ENCODE data around the gene GAPVD1.

Gene GAPVD1

DNA sequence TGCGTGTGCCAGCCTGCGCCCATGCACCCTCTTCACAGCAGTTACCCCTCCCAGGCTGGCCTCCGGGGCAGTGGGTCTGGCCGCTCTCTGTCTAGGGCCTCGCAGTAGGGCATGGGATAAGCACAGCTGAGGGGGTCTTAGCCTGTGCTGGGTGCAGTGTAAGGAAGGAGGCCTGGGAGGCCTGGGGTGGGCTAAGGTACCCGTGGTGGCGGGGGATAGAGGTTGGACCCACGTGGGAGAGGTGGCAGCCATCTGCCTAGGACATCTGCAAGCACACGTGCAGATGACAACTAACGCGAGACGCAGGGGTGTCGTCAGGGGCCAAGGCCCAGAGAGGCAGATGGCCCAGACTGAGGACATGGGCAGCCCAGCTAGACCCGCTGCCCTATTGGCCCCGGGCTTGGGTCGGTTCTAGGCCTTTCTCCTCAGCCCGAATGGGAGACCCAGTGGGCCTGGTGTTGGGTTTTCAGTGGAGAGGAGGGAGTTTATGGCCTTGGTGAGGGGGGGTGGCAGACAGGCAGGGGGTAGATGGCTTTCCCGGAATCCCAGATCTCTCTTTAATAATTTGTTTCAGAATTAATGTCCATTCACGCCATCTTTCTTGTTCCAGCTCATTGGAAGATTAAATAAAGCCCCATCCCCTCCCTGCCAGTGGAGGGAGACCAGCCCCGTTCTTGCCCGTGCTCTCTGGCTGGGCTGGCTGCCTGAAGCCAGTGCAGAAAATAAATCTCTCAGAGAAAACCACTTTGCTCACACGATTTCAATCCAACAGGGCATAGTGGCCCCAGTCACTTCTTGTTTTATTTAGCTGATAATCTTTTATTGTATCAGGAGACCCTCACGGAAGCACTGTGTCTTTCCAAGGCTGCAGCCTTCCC lies 154.2 kb downstream of the GAPVD1 start:
- no peak overlapping the region for H3K9ac ChIP-seq (ENCODE audit: insufficient read length)
- H3K9me3 ChIP-seq (ENCODE audit: low read depth, low read length) = no peaks in the 10 kb centered on the region
- H3K27ac ChIP-seq = no peak overlapping the region
- no peak for DNase-seq (ENCODE audit: low read depth, low spot score)
- TF ChIP-seq POLR2AphosphoS5 (IDR thresholded peaks at IDR 0.05; ENCODE audit: borderline replicate concordance, low read depth, low read length) (no peak), FOXP2 (optimal IDR thresholded peaks at IDR 0.05; ENCODE audit: control extremely low read depth, extremely low read length, insufficient read depth) (no peak)
- no peaks in the 10 kb centered on the region for H3K36me3 ChIP-seq (ENCODE audit: insufficient read depth, low read length)
- H3K4me3 ChIP-seq = no peak overlapping the region

- Histone ChIP-seq H3K27ac (no peak overlapping the region), H3K36me3 (ENCODE audit: insufficient read depth, low read length) (no peaks in the 10 kb centered on the region), H3K9me3 (ENCODE audit: low read depth, low read length) (no peaks in the 10 kb centered on the region), H3K4me3 (no peak overlapping the region), H3K9ac (ENCODE audit: insufficient read length) (no peak overlapping the region)
- DNase-seq (ENCODE audit: low read depth, low spot score) = no peak
- TF ChIP-seq EZH2 (IDR thresholded peaks at IDR 0.05) = no peak
- TF ChIP-seq POLR2AphosphoS5 (IDR thresholded peaks at IDR 0.05; ENCODE audit: borderline replicate concordance, low read depth, low read length) = no peak
- TF ChIP-seq FOXP2 (optimal IDR thresholded peaks at IDR 0.05; ENCODE audit: control extremely low read depth, extremely low read length, insufficient read depth) = no peak
Observed at GRCh38 chr9:125416517-125416916, 154.9 kb downstream of the GAPVD1 start.

All from SK-N-MC (cell line).